Activated CD4-positive, alpha-beta T cell treated with anti-CD3 and anti-CD28 coated beads, Interleukin-2, amount 10 ng/mL, durations not matched to agents 24 days and 14 days (primary cell): ENCODE results near the gene RHBDL1. TPM values are rescaled to one million over a fixed set of nuclear protein-coding genes. Genes with fewer than 3 reads are reported as not detected.

Experiments
- DNase-seq: peaks from one replicate; pipeline ENCODE4 v3.0.0; 2022
- H3K27ac Mint-ChIP-seq: one replicate; pipeline ENCODE4 v1.8.0; 2022; ENCODE audit warnings: mild to moderate bottlenecking, mixed read lengths
- H3K27me3 Mint-ChIP-seq: one replicate; pipeline ENCODE4 v1.8.0; 2022; ENCODE audit warnings: mixed read lengths
- H3K36me3 Mint-ChIP-seq: one replicate; pipeline ENCODE4 v1.8.0; 2022; ENCODE audit warnings: low read depth, mild to moderate bottlenecking, mixed read lengths
- H3K4me1 Mint-ChIP-seq: one replicate; pipeline ENCODE4 v1.8.0; 2021; ENCODE audit warnings: mixed read lengths
- H3K4me3 Mint-ChIP-seq: one replicate; pipeline ENCODE4 v1.8.0; 2022; ENCODE audit warnings: mild to moderate bottlenecking, moderate library complexity, mixed read lengths
- H3K9me3 Mint-ChIP-seq: one replicate; pipeline ENCODE4 v1.8.0; 2021; ENCODE audit warnings: mixed read lengths
- intact Hi-C: fragments of 100-400 bp; cut with micrococcal nuclease; formaldehyde crosslinking; loops from one replicate; pipeline ENCODE4 v1.15.1; 2023
- total RNA-seq: library from RNA; stranded (reverse); gene quantifications from 2 replicates; pipeline ENCODE4 v1.2.3, GENCODE V29; 2022

RHBDL1 gene
- total RNA-seq, 1 donor from 2014 or later: 1.1 TPM

GRCh38 chr16:633336-634050 is 42.0 kb upstream of the RHBDL1 start:
- no peaks in the 10 kb centered on the region for H3K36me3 Mint-ChIP-seq
- no peaks in the 10 kb centered on the region for H3K9me3 Mint-ChIP-seq
- intact Hi-C loops: no loop called here
- peaks cover 2% of the 10 kb centered on the region for H3K27me3 Mint-ChIP-seq
- peak overlapping the region; percentile 48 for H3K4me3 Mint-ChIP-seq
- DNase-seq: no peak
- H3K4me1 Mint-ChIP-seq: peaks cover 6% of the 10 kb centered on the region
- H3K27ac Mint-ChIP-seq: no peak overlapping the region

DNA sequence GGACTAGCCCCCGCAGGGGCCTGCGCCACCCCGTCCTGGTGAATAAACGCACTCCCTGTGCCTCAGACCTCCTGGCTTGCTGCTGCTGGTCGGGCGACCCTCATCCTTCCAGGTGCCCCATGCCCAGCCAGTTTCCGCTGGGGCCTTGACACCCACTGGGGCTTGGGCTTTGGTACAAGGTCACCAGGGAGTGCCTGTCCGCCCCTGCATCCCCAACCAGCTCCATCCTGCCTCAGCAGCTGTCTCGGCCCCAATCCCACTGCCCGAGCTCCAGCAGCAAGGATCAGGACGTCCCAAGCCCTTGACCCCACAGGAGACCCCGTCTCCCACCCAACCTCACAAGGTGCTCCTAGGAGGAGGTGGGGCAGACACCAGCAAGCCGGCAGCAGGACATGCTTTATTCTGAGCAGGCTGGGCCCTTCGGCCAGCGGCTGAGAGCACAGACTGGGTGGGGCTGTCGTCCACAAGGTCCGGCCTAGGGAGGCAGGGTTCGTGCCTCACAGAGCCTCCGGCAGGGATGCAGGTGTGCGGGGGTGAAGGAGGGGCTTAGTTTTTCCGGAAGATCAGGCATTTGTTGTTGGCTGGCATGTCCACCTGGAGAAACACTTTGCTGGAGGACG is 41.3 kb upstream of the RHBDL1 start:
- no peaks in the 10 kb centered on the region for H3K9me3 Mint-ChIP-seq
- peak overlapping the region; percentile 48 for H3K4me3 Mint-ChIP-seq
- DNase-seq: no peak
- peaks cover 2% of the 10 kb centered on the region for H3K27me3 Mint-ChIP-seq
- intact Hi-C loops: no loop called here
- peaks cover 6% of the 10 kb centered on the region for H3K4me1 Mint-ChIP-seq
- no peaks in the 10 kb centered on the region for H3K36me3 Mint-ChIP-seq
- peak overlapping the region; percentile 15 for H3K27ac Mint-ChIP-seq

GRCh38 chr16:634996-635395 is 40.5 kb upstream of the RHBDL1 start:
- Mint-ChIP-seq H3K27ac (peak overlapping the region; percentile 78), H3K9me3 (no peaks in the 10 kb centered on the region), H3K27me3 (peaks cover 2% of the 10 kb centered on the region), H3K4me3 (peak overlapping the region; percentile 93), H3K36me3 (no peaks in the 10 kb centered on the region), H3K4me1 (peaks cover 6% of the 10 kb centered on the region)
- DNase-seq: no peak
- intact Hi-C loops: no loop called here

GRCh38 chr16:635573-636205 is 39.8 kb upstream of the RHBDL1 start:
- Mint-ChIP-seq H3K4me3 (peak overlapping the region; percentile 93), H3K27ac (peak overlapping the region; percentile 29), H3K4me1 (peaks cover 6% of the 10 kb centered on the region), H3K9me3 (no peaks in the 10 kb centered on the region), H3K36me3 (no peaks in the 10 kb centered on the region), H3K27me3 (peaks cover 2% of the 10 kb centered on the region)
- intact Hi-C loops: loop anchor here (1.0 to 2.0 kb wide), 3 partner anchors 46 to 108 kb away; partner anchors contain the start of genes CAPN15 and JMJD8
- peak; percentile 72 for DNase-seq

GRCh38 chr16:636206-637080 is 39.0 kb upstream of the RHBDL1 start, which contains the start of gene METTL26:
TSS of gene METTL26 (minus strand) at chr16:636305. CDS start at chr16:636290, 15 bp downstream.
- intact Hi-C loops: loop anchor here (1.0 to 2.0 kb wide), 4 partner anchors 13 to 109 kb away; partner anchors contain the start of genes CAPN15, JMJD8 and WDR90
- peak; percentile 98 for DNase-seq
- Mint-ChIP-seq H3K9me3 (no peaks in the 10 kb centered on the region), H3K4me3 (peak within 1 kb of the TSS; percentile 93), H3K4me1 (peaks cover 6% of the 10 kb centered on the region), H3K27me3 (peaks cover 2% of the 10 kb centered on the region), H3K36me3 (no peaks in the 10 kb centered on the region), H3K27ac (peak within 1 kb of the TSS; percentile 95)

GRCh38 chr16:637081-638018 is 38.1 kb upstream of the RHBDL1 start:
- Mint-ChIP-seq H3K27me3 (peaks cover 2% of the 10 kb centered on the region), H3K27ac (peak overlapping the region; percentile 95), H3K4me1 (peaks cover 6% of the 10 kb centered on the region), H3K36me3 (no peaks in the 10 kb centered on the region), H3K4me3 (peak overlapping the region; percentile 93), H3K9me3 (no peaks in the 10 kb centered on the region)
- intact Hi-C loops: loop anchor here (1.0 to 2.0 kb wide), 2 partner anchors 12 to 47 kb away; partner anchors contain the start of genes JMJD8 and WDR90
- DNase-seq: peak; percentile 93

DNA sequence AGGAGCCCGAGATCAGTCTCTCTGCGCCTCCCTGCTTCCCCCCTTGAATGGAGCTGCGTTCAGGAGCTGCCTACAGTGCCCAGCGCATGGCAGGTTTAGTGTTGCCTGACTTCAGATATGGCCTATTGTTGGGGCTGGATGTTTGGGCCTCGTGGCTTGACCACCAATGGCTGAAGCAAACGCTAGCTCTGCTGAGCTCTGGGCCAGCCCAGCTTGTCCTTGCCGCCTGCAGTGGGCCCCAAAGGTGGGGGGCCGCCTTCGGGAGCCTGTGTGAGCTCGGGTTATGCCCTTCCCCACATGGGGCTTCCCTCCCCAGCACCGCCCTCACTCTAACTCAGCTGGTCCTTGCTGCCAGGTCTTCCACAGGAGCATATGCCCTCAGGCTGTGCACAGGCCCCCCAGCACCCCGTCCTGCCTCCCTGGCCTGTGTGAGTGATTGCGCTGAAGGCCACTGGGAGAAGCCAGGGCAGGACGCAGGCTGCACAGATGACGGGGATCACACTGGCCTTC is 37.4 kb upstream of the RHBDL1 start:
- DNase-seq: no peak
- intact Hi-C loops: no loop called here
- H3K27ac Mint-ChIP-seq: no peak overlapping the region
- no peak overlapping the region for H3K4me3 Mint-ChIP-seq
- H3K4me1 Mint-ChIP-seq: peaks cover 6% of the 10 kb centered on the region
- H3K27me3 Mint-ChIP-seq: peaks cover 2% of the 10 kb centered on the region
- H3K9me3 Mint-ChIP-seq: no peaks in the 10 kb centered on the region
- H3K36me3 Mint-ChIP-seq: no peaks in the 10 kb centered on the region

- Mint-ChIP-seq H3K4me3 (no peak overlapping the region), H3K9me3 (no peaks in the 10 kb centered on the region), H3K27me3 (peaks cover 2% of the 10 kb centered on the region), H3K27ac (no peak overlapping the region), H3K4me1 (peaks cover 8% of the 10 kb centered on the region), H3K36me3 (no peaks in the 10 kb centered on the region)
- DNase-seq: no peak
- intact Hi-C loops: no loop called here
Measured at GRCh38 chr16:638836-639235, 36.6 kb upstream of the RHBDL1 start.

GRCh38 chr16:640614-641013 is 34.9 kb upstream of the RHBDL1 start:
- peaks cover 13% of the 10 kb centered on the region for H3K4me1 Mint-ChIP-seq
- intact Hi-C loops: loop anchor here (1.0 kb wide), 1 partner anchor 9 kb away; the partner anchor contains the start of gene WDR90
- H3K27ac Mint-ChIP-seq: no peak overlapping the region

DNA sequence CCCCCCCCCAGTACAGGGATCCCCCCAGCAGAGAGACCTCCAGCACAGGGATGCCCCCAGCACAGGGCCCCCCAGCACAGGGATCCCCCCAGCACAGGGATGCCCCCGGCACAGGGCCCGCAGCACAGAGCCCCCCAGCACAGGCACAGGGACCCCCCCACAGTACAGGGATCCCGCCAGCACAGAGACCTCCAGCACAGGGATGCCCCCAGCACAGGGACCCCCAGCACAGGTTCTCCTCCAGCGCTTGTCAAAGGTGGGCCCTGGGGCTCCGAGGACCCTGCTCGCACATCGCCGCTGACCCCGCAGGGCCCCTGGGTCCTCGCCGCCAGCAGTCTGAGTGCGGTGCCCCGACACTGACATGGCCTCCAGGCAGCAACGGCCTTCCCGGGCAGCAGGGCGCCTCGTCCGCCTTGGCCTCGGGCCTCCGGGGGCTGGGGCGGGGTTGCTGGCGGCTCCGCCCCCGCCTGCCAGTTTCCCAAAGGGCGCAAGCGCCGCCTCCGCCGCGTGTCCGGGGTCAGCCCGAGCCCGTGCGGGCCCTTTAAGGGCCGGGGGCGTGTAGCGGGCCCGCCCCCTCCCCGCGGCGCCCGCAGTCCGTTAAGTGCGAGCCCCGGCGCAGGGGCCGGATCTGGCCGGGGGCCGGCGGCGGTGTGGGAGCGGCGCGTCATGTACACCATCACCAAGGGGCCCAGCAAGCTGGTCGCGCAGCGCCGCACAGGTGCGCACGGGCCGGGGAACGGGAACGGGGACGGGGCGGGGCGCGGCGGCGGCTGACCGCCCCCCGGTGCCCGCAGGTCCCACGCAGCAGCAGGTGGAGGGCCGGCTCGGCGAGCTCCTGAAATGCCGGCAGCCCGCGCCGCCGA is 33.9 kb upstream of the RHBDL1 start, which contains the start of gene MCRIP2:
Gene MCRIP2, plus strand, starts transcription at position 503 of the 863 bp plus-strand sequence. Its CDS starts 164 bp downstream, at position 667.
- peak; percentile 95 for DNase-seq
- H3K4me1 Mint-ChIP-seq: peaks cover 12% of the 10 kb centered on the region
- no peaks in the 10 kb centered on the region for H3K9me3 Mint-ChIP-seq
- peaks cover 5% of the 10 kb centered on the region for H3K36me3 Mint-ChIP-seq
- peak within 1 kb of the TSS; percentile 80 for H3K4me3 Mint-ChIP-seq
- peaks cover 2% of the 10 kb centered on the region for H3K27me3 Mint-ChIP-seq
- peak within 1 kb of the TSS; percentile 67 for H3K27ac Mint-ChIP-seq
- intact Hi-C loops: loop anchor here (1.0 kb wide), 1 partner anchor 8 kb away; the partner anchor contains the start of gene WDR90

More at GRCh38 chr16:640614-641013, 34.9 kb upstream of the RHBDL1 start:
- Mint-ChIP-seq H3K27me3 (peaks cover 2% of the 10 kb centered on the region), H3K4me3 (peak overlapping the region; percentile 65), H3K36me3 (peaks cover 5% of the 10 kb centered on the region), H3K9me3 (no peaks in the 10 kb centered on the region)
- DNase-seq: no peak

DNA sequence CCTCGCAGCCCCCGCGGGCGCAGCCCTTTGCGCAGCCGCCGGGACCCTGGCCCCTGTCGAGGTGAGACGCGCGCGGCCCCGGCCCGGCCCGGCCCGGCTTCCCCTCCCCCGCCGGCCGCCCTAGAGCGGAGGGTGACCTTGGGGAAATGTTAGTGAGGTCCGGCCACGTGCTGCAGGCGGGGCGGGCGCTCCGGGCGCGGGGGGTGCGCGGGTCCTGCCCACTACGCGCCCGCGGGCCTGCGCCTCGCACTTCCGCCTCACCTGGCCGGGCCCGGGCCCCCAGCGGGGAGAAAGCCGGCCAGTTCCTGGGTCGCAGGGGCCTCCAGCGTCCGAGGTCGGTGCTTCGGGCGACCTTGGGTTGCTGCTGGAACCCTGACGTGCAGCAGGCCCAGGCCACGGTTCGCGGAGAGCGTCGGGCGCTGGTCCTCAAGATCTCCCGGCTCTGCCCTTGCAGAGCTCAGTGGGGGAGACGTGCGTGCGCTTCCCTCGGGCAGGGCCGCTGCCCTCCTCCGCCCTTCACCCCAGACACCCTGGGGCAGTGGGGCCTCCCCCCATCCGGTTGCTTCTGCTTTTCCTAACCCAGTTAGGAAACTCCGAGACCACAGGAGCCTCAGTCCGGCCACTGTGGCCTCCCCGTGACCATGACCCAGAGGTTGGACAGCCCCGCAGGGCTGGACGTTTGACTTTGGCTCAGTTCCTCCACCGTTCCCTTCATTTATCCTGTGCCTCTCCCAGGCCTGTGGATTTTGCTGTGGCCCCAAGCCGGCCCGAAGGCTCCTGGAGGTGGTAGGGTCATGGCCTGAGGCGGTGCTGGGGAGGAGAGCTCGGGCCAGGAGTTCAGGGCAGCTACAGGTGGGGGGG is 33.1 kb upstream of the RHBDL1 start:
- peaks cover 10% of the 10 kb centered on the region for H3K4me1 Mint-ChIP-seq
- H3K36me3 Mint-ChIP-seq: peaks cover 8% of the 10 kb centered on the region
- peak overlapping the region; percentile 80 for H3K4me3 Mint-ChIP-seq
- intact Hi-C loops: no loop called here
- H3K27me3 Mint-ChIP-seq: no peaks in the 10 kb centered on the region
- peak overlapping the region; percentile 67 for H3K27ac Mint-ChIP-seq
- H3K9me3 Mint-ChIP-seq: no peaks in the 10 kb centered on the region
- DNase-seq: peak; percentile 85
